GM13976 (cell line): ENCODE measurements around the gene TRIM60.

Source experiments
- DNase-seq: peaks from one replicate; pipeline ENCODE4 v3.0.0; 2012; ENCODE audit warnings: low spot score
- CTCF ChIP-seq: IDR thresholded peaks from 2 replicates; pipeline ENCODE4 v1.5.1; 2012; ENCODE audit warnings: borderline replicate concordance, mild to moderate bottlenecking; ENCODE audit not compliant: insufficient read depth; ENCODE audit errors: extremely low read depth, missing control alignments, control extremely low read depth
- in situ Hi-C: fragments of 300-500 bp; cut with MboI; formaldehyde crosslinking; loops from one replicate; pipeline ENCODE4 v1.12.0; 2022; ENCODE audit warnings: low sequenced_read_pairs, mixed read lengths, inconsistent platforms; ENCODE audit not compliant: unreplicated experiment

The TRIM60 gene

DNA sequence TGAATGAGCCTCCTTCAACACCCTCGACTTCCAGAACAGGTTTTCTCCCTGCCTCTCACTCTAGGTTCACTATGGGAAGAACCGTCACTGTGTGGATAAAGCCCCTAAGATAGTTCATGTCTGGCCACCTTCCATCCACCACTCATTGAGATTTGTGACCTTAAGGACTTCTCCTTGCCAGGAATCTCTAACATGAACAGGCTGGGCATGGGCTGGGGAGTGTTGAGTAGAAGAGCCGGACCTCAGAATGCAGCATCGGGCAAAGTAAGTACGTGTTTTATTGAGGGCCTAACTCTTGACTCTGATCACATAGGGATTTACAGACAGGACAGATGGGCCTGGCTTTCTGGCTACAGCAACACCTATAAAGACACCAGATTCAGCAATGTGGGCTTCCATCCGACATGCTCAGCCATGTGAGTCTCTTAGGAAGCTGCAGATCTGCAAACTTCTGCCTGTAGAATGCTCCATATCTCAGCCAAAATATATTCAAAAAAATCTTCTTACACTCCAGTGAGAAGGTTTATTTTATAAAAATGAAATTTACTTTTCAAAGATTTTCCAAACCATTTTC is 26.4 kb upstream of the TRIM60 start:
- in situ Hi-C loops = no loop called here
- TF ChIP-seq CTCF = no peak

DNA sequence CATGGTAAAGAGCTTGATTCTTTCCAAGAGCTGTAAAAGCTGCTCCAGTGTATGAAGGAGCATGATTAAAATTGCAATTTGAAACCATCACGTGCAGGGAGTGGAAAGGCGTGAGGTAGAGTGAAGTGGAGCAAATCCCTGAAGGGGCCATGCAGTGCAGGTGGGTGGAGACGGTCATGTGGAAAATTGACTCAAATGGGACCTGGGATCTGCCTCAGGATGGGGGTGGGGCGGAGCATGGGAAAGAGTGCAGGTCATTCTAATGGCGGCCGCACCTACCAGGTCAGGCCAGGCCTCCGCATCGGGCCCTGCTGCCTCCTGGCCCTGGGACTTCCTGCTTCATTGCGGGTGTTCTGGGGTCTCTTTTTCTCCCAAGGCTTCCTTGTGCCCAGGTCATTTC is 25.3 kb upstream of the TRIM60 start:
- TF ChIP-seq CTCF = no peak
- in situ Hi-C loops = no loop called here

More for the DNA sequence above, 26.4 kb upstream of the TRIM60 start:
- no peak for DNase-seq

DNA sequence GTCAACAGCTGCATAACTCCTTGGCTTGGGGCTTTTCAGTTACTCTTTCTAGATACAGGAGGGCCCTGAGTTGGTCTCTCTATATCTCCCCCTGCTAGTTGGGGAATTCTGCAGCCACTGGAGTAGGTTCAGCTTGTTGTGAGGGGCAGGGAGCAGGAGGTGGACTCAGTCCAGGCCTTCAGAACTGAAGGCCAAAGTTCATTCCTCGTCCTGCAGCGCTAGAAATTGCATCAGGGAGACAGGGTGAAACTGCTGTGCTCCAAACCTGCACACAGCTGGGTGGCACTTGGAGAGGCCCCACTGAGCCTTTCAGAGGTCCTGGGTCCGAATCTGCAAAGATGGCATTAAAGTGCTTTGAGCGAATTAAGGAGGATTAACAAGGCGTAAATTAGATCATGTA is 24.9 kb upstream of the TRIM60 start:
- in situ Hi-C loops = no loop called here
- no peak for TF ChIP-seq CTCF
- no peak for DNase-seq

More for the DNA sequence above, 25.3 kb upstream of the TRIM60 start:
- DNase-seq = no peak

- in situ Hi-C loops = no loop called here
- DNase-seq = no peak
- TF ChIP-seq CTCF = no peak
Observed at GRCh38 chr4:165009493-165010227, 22.1 kb upstream of the TRIM60 start.

DNA sequence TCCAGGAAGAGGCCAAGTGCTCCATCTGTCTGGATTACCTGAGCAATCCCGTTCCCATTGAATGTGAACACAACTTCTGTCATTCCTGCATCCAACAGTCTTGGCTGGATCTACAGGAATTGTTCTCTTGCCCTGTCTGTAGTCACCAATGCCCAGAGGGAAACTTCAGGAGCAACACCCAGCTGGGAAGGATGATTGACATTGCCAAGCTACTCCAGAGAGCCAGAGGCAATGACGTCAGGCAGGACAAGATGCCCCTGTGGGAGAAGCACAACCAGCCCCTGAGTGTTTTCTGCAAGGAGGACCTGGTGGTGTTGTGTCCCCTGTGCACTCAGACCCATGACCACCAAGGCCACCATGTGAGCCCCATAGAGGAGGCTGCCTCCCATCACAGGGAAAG is 21.3 kb upstream of the TRIM60 start:
- in situ Hi-C loops = no loop called here
- no peak for TF ChIP-seq CTCF
- DNase-seq = no peak

DNA sequence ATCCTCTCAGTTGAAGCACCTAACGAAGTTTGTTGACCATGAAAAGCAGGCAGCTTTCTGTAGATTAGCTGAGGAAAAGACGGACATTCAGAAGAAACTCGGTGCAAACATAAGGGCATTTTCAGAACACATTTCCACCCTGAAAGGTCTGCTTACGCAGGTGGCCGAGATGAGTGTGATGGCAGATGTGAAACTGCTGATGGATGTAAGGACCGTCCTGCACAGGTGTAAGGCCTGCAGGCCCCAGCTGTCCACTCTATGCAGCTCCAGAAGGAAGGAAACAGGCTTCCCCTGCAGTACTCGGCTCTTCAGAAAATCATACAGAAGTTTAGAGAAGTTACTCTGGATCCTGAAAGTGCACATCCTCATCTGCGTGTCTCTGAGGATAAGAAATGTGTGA is 20.8 kb upstream of the TRIM60 start:
- in situ Hi-C loops = no loop called here
- no peak for TF ChIP-seq CTCF
- no peak for DNase-seq
